HEK293 (cell line): Measurements from ENCODE around the gene ELAPOR1.
A peak's percentile ranks its signal among the peaks of the same experiment; 100 is the strongest.

Experiments used
- EGR2 ChIP-seq: fragments of 450-650 bp; formaldehyde crosslinking; IDR thresholded peaks from 2 replicates; pipeline ENCODE4 v1.5.1; 2016; ENCODE audit warnings: low read depth, missing biosample characterization, missing genetic modification characterization
- GLI2 ChIP-seq: fragments of 450-650 bp; formaldehyde crosslinking; IDR thresholded peaks from 2 replicates; pipeline ENCODE4; 2017; ENCODE audit warnings: missing biosample characterization, missing genetic modification characterization, low read depth, borderline replicate concordance
- GLI4 ChIP-seq: fragments of 450-650 bp; formaldehyde crosslinking; IDR thresholded peaks from 2 replicates; pipeline ENCODE4 v1.5.1; 2016; ENCODE audit warnings: missing biosample characterization, missing genetic modification characterization
- KLF9 ChIP-seq: fragments of 450-650 bp; formaldehyde crosslinking; IDR thresholded peaks from 2 replicates; pipeline ENCODE4 v1.5.1; 2016; ENCODE audit warnings: missing biosample characterization, missing genetic modification characterization, low read depth
- SCRT1 ChIP-seq: fragments of 450-650 bp; formaldehyde crosslinking; IDR thresholded peaks from 2 replicates; pipeline ENCODE4 v1.5.1; 2016; ENCODE audit warnings: missing biosample characterization, missing genetic modification characterization, borderline replicate concordance
- YY2 ChIP-seq: fragments of 450-650 bp; formaldehyde crosslinking; IDR thresholded peaks from 2 replicates; pipeline ENCODE4 v1.5.1; 2016; ENCODE audit warnings: missing biosample characterization, missing genetic modification characterization
- ZBTB21 ChIP-seq: fragments of 450-650 bp; formaldehyde crosslinking; IDR thresholded peaks from 2 replicates; pipeline ENCODE4 v1.5.1; 2017; ENCODE audit warnings: missing biosample characterization, missing genetic modification characterization
- ZNF10 ChIP-seq: fragments of 450-650 bp; formaldehyde crosslinking; IDR thresholded peaks from 2 replicates; pipeline ENCODE4 v1.5.1; 2017; ENCODE audit warnings: missing biosample characterization, missing genetic modification characterization
- ZNF221 ChIP-seq: fragments of 450-650 bp; formaldehyde crosslinking; IDR thresholded peaks from 2 replicates; pipeline ENCODE4 v1.5.1; 2017; ENCODE audit warnings: missing biosample characterization, missing genetic modification characterization, borderline replicate concordance
- ZNF23 ChIP-seq: fragments of 450-650 bp; formaldehyde crosslinking; IDR thresholded peaks from 2 replicates; pipeline ENCODE4 v1.5.1; 2016; ENCODE audit warnings: missing biosample characterization, missing genetic modification characterization, borderline replicate concordance
- ZNF335 ChIP-seq: fragments of 450-650 bp; formaldehyde crosslinking; conservative IDR thresholded peaks from 2 replicates; pipeline ENCODE4 v1.5.1; 2016; ENCODE audit warnings: missing biosample characterization, missing genetic modification characterization
- ZNF37A ChIP-seq: fragments of 450-650 bp; IDR thresholded peaks from 2 replicates; pipeline ENCODE4 v1.5.1; 2018; ENCODE audit warnings: missing biosample characterization, missing genetic modification characterization
- ZNF561 ChIP-seq: fragments of 450-650 bp; IDR thresholded peaks from 2 replicates; pipeline ENCODE4 v1.5.1; 2018; ENCODE audit warnings: missing biosample characterization, missing genetic modification characterization, borderline replicate concordance
- ZNF571 ChIP-seq: fragments of 450-650 bp; formaldehyde crosslinking; IDR thresholded peaks from 2 replicates; pipeline ENCODE4 v1.5.0; 2017; ENCODE audit warnings: missing biosample characterization, missing genetic modification characterization
- ZNF600 ChIP-seq: fragments of 450-650 bp; formaldehyde crosslinking; IDR thresholded peaks from 2 replicates; pipeline ENCODE4 v1.5.1; 2016; ENCODE audit warnings: missing biosample characterization, missing genetic modification characterization
- TF ChIP-seq, protein P1 (sequence below): fragments of 450-650 bp; formaldehyde crosslinking; IDR thresholded peaks from 2 replicates; pipeline ENCODE4; 2016; ENCODE audit warnings: missing biosample characterization, missing genetic modification characterization
- TF ChIP-seq, protein P2 (sequence below): fragments of 450-650 bp; formaldehyde crosslinking; IDR thresholded peaks from 2 replicates; pipeline ENCODE4 v1.5.1; 2016; ENCODE audit warnings: missing biosample characterization, missing genetic modification characterization
- TF ChIP-seq, protein P3 (sequence below): fragments of 450-650 bp; formaldehyde crosslinking; IDR thresholded peaks from 2 replicates; pipeline ENCODE4 v1.5.1; 2017; ENCODE audit warnings: missing biosample characterization, mild to moderate bottlenecking, missing genetic modification characterization, moderate library complexity
- TF ChIP-seq, protein P4 (sequence below): fragments of 450-650 bp; formaldehyde crosslinking; IDR thresholded peaks from 2 replicates; pipeline ENCODE4 v1.5.1; 2016; ENCODE audit warnings: missing biosample characterization, missing genetic modification characterization
- TF ChIP-seq, protein P5 (sequence below): fragments of 450-650 bp; formaldehyde crosslinking; IDR thresholded peaks from 2 replicates; pipeline ENCODE4 v1.5.1; 2016; ENCODE audit warnings: missing biosample characterization, missing genetic modification characterization, borderline replicate concordance

ELAPOR1 gene

DNA sequence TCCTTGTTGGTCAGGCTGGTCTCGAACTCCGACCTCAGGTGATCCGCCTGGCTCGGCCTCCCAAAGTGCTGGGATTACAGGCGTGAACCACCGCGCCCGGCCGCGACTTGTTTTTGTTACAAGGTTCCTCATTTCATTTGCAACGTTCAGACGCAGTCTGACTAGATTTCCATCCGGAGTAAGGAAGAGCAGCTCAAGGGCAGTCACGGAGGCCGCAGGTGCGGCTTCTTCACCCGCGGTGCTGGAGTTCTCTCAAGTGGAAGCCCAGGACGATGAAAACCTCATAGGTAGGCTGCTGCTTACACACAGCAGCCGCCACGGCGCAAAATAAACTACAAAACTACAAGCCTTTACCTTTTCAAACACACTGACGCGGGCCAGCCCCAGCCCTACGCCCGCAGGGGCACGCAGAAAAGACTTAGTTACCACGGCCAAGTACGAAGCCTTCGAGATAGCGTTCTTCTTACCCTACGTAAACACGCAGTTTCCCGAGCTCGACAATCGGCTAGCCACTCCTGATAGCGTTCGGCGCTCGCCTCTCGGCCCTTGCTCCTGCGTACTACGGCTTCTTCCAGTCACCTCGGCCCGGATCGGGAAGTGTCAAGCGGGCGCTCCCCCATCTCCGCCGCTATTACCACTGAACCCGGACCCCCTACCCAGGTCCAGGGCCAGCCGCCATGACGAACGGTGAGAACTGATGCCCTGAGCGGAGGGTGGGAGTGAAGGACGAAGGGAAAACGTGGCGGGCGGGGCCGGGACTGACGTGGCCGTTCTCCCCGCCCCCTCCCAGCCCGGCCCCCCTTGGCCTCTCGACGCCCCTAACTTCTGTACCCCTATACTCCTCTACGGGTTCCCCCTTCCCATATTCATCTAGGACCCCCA is 23.5 kb upstream of the ELAPOR1 start, which contains the start of gene TMEM167B (continued):
- TF ChIP-seq, protein P1, sequence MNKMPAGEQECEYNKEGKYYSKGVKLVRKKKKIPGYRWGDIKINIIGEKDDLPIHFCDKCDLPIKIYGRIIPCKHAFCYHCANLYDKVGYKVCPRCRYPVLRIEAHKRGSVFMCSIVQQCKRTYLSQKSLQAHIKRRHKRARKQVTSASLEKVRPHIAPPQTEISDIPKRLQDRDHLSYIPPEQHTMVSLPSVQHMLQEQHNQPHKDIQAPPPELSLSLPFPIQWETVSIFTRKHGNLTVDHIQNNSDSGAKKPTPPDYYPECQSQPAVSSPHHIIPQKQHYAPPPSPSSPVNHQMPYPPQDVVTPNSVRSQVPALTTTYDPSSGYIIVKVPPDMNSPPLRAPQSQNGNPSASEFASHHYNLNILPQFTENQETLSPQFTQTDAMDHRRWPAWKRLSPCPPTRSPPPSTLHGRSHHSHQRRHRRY (tag by site-specific recombination) = no peak
- TF ChIP-seq SCRT1 (tag by site-specific recombination) (no peak), GLI4 (tag by site-specific recombination) (0 out of 2 replicates have a peak, but pooled peaks have one; percentile 24), GLI2 (tag by site-specific recombination) (no peak), EGR2 (tag by site-specific recombination) (0 out of 2 replicates have a peak, but pooled peaks have one; percentile 15), ZBTB21 (tag by site-specific recombination) (peak; percentile 75; the same call in 1 of the 2 replicates), ZNF335 (peak; percentile 99; the same call in 1 of the 2 replicates), YY2 (tag by site-specific recombination) (peak; percentile 71), ZNF561 (tag by site-specific recombination) (peak; percentile 30; the same call in 1 of the 2 replicates), KLF9 (tag by site-specific recombination) (peak; percentile 94), ZNF10 (no peak), ZNF571 (tag by site-specific recombination) (no peak), ZNF37A (no peak), ZNF600 (tag by site-specific recombination) (peak; percentile 94), ZNF23 (no peak), ZNF221 (tag by site-specific recombination) (no peak)
- TF ChIP-seq, protein P2, sequence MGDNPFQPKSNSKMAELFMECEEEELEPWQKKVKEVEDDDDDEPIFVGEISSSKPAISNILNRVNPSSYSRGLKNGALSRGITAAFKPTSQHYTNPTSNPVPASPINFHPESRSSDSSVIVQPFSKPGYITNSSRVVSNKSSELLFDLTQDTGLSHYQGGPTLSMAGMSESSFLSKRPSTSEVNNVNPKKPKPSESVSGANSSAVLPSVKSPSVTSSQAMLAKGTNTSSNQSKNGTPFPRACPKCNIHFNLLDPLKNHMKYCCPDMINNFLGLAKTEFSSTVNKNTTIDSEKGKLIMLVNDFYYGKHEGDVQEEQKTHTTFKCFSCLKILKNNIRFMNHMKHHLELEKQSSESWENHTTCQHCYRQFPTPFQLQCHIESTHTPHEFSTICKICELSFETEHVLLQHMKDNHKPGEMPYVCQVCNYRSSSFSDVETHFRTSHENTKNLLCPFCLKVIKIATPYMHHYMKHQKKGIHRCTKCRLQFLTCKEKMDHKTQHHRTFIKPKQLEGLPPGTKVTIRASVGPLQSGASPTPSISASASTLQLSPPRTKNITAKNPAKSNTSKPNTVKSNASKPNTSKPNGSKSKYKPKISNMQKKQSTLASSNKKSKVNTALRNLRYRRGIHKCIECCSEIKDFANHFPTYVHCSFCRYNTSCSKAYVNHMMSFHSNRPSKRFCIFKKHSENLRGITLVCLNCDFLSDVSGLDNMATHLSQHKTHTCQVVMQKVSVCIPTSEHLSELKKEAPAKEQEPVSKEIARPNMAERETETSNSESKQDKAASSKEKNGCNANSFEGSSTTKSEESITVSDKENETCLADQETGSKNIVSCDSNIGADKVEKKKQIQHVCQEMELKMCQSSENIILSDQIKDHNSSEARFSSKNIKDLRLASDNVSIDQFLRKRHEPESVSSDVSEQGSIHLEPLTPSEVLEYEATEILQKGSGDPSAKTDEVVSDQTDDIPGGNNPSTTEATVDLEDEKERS (tag by site-specific recombination) = 0 out of 2 replicates have a peak, but pooled peaks have one; percentile 33
- TF ChIP-seq, protein P3, sequence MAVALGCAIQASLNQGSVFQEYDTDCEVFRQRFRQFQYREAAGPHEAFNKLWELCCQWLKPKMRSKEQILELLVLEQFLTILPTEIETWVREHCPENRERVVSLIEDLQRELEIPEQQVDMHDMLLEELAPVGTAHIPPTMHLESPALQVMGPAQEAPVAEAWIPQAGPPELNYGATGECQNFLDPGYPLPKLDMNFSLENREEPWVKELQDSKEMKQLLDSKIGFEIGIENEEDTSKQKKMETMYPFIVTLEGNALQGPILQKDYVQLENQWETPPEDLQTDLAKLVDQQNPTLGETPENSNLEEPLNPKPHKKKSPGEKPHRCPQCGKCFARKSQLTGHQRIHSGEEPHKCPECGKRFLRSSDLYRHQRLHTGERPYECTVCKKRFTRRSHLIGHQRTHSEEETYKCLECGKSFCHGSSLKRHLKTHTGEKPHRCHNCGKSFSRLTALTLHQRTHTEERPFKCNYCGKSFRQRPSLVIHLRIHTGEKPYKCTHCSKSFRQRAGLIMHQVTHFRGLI (tag by site-specific recombination) = peak; percentile 13; the same call in 1 of the 2 replicates
- TF ChIP-seq, protein P4, sequence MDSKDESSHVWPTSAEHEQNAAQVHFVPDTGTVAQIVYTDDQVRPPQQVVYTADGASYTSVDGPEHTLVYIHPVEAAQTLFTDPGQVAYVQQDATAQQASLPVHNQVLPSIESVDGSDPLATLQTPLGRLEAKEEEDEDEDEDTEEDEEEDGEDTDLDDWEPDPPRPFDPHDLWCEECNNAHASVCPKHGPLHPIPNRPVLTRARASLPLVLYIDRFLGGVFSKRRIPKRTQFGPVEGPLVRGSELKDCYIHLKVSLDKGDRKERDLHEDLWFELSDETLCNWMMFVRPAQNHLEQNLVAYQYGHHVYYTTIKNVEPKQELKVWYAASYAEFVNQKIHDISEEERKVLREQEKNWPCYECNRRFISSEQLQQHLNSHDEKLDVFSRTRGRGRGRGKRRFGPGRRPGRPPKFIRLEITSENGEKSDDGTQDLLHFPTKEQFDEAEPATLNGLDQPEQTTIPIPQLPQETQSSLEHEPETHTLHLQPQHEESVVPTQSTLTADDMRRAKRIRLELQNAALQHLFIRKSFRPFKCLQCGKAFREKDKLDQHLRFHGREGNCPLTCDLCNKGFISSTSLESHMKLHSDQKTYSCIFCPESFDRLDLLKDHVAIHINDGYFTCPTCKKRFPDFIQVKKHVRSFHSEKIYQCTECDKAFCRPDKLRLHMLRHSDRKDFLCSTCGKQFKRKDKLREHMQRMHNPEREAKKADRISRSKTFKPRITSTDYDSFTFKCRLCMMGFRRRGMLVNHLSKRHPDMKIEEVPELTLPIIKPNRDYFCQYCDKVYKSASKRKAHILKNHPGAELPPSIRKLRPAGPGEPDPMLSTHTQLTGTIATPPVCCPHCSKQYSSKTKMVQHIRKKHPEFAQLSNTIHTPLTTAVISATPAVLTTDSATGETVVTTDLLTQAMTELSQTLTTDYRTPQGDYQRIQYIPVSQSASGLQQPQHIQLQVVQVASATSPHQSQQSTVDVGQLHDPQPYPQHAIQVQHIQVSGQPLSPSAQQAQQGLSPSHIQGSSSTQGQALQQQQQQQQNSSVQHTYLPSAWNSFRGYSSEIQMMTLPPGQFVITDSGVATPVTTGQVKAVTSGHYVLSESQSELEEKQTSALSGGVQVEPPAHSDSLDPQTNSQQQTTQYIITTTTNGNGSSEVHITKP (tag by site-specific recombination) = peak; percentile 82
- TF ChIP-seq, protein P5, sequence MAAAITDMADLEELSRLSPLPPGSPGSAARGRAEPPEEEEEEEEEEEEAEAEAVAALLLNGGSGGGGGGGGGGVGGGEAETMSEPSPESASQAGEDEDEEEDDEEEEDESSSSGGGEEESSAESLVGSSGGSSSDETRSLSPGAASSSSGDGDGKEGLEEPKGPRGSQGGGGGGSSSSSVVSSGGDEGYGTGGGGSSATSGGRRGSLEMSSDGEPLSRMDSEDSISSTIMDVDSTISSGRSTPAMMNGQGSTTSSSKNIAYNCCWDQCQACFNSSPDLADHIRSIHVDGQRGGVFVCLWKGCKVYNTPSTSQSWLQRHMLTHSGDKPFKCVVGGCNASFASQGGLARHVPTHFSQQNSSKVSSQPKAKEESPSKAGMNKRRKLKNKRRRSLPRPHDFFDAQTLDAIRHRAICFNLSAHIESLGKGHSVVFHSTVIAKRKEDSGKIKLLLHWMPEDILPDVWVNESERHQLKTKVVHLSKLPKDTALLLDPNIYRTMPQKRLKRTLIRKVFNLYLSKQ (tag by site-specific recombination) = no peak
